GM23338 (cell line): ENCODE data around the gene SLC25A26. TPM values are rescaled to one million over a fixed set of nuclear protein-coding genes. Genes with fewer than 3 reads are reported as not detected.

Experiments
- ATAC-seq: fragments of 200-7000 bp; cut with Tn5 transposase; 3 replicates; pipeline ENCODE4 v1.9.1; 2020
- DNase-seq: peaks from one replicate; pipeline ENCODE4 v3.0.0-alpha.2; 2015; ENCODE audit warnings: low spot score
- H2AFZ ChIP-seq: fragments of 200-600 bp; sonication (generic); 2 replicates; pipeline ENCODE4 v1.8.0; 2016; ENCODE audit warnings: antibody characterized with exemption, mild to moderate bottlenecking, moderate library complexity
- H3F3A ChIP-seq: fragments of 200-600 bp; sonication (generic); replicated peaks from 2 replicates; pipeline ENCODE4 v1.8.0; 2017; ENCODE audit warnings: antibody characterized with exemption, mixed run types, low read depth
- H3K27ac ChIP-seq: fragments of 200-600 bp; sonication (generic); 2 replicates; pipeline ENCODE4 v1.6.1; 2016; ENCODE audit warnings: low read depth
- H3K27me3 ChIP-seq: fragments of 200-600 bp; sonication (generic); 2 replicates; pipeline ENCODE4 v1.8.0; 2016; ENCODE audit warnings: mild to moderate bottlenecking, mixed run types, moderate library complexity; ENCODE audit not compliant: insufficient read depth
- H3K36me3 ChIP-seq: fragments of 200-600 bp; sonication (generic); 2 replicates; pipeline ENCODE4 v1.8.0; 2016; ENCODE audit warnings: mild to moderate bottlenecking; ENCODE audit not compliant: insufficient read depth
- H3K4me1 ChIP-seq: fragments of 200-600 bp; sonication (generic); 2 replicates; pipeline ENCODE4 v1.8.0; 2016; ENCODE audit warnings: mild to moderate bottlenecking, moderate library complexity; ENCODE audit not compliant: insufficient read depth
- H3K4me2 ChIP-seq: fragments of 200-600 bp; sonication (generic); 2 replicates; pipeline ENCODE4 v1.7.1; 2017; ENCODE audit warnings: mixed run types
- H3K4me3 ChIP-seq: fragments of 200-600 bp; sonication (generic); 2 replicates; pipeline ENCODE4 v1.6.1; 2016; ENCODE audit warnings: mixed run types
- H3K79me2 ChIP-seq: fragments of 200-600 bp; sonication (generic); replicated peaks from 2 replicates; pipeline ENCODE4 v1.8.0; 2017; ENCODE audit warnings: mild to moderate bottlenecking; ENCODE audit not compliant: insufficient read depth
- H3K9me2 ChIP-seq: fragments of 200-600 bp; sonication (generic); 2 replicates; pipeline ENCODE4 v1.8.0; 2017; ENCODE audit not compliant: insufficient read depth
- H4K20me1 ChIP-seq: fragments of 200-600 bp; sonication (generic); replicated peaks from 2 replicates; pipeline ENCODE4 v1.8.0; 2017; ENCODE audit warnings: mild to moderate bottlenecking; ENCODE audit not compliant: insufficient read depth
- H3K27ac Mint-ChIP-seq: 2 replicates; pipeline ENCODE4 v1.8.0; 2020; ENCODE audit warnings: inconsistent platforms, mild to moderate bottlenecking, moderate library complexity, mixed read lengths
- H3K27me3 Mint-ChIP-seq: 3 replicates; pipeline ENCODE4 v1.8.0; 2022; ENCODE audit warnings: low read depth, mild to moderate bottlenecking, moderate library complexity, mixed read lengths, inconsistent platforms; ENCODE audit not compliant: insufficient read depth, poor library complexity
- H3K36me3 Mint-ChIP-seq: 3 replicates; pipeline ENCODE4 v1.8.0; 2021; ENCODE audit warnings: low read depth, mild to moderate bottlenecking, inconsistent platforms, moderate library complexity, mixed read lengths
- H3K4me1 Mint-ChIP-seq: 3 replicates; pipeline ENCODE4 v1.8.0; 2020; ENCODE audit warnings: mild to moderate bottlenecking, inconsistent platforms, mixed read lengths
- H3K4me3 Mint-ChIP-seq: 3 replicates; pipeline ENCODE4 v1.8.0; 2021; ENCODE audit warnings: moderate library complexity, mild to moderate bottlenecking, inconsistent platforms, mixed read lengths
- H3K9me3 Mint-ChIP-seq: 3 replicates; pipeline ENCODE4 v1.8.0; 2020; ENCODE audit warnings: moderate library complexity, mild to moderate bottlenecking, inconsistent platforms, mixed read lengths
- CREB1 ChIP-seq: fragments of 250-450 bp; sonication (Bioruptor Pico); IDR thresholded peaks from 2 replicates; pipeline ENCODE4 v1.5.0; 2020; ENCODE audit warnings: low read depth, mild to moderate bottlenecking, moderate library complexity
- EZH2 ChIP-seq: fragments of 200-600 bp; sonication (generic); IDR thresholded peaks from one replicate; pipeline ENCODE4 v1.8.0; 2017; ENCODE audit warnings: antibody characterized with exemption, mild to moderate bottlenecking, low read depth; ENCODE audit not compliant: unreplicated experiment
- EZH2phosphoT487 ChIP-seq: fragments of 200-600 bp; sonication (generic); IDR thresholded peaks from one replicate; pipeline ENCODE4 v1.8.1; 2018; ENCODE audit warnings: antibody characterized with exemption; ENCODE audit not compliant: unreplicated experiment
- JUNB ChIP-seq: IDR thresholded peaks from one replicate; pipeline ENCODE4 v1.6.1; 2016; ENCODE audit warnings: antibody characterized with exemption; ENCODE audit not compliant: unreplicated experiment
- NANOG ChIP-seq: IDR thresholded peaks from 2 replicates; pipeline ENCODE4 v1.6.1; 2016; ENCODE audit warnings: antibody characterized with exemption, borderline replicate concordance
- POLR2AphosphoS5 ChIP-seq: IDR thresholded peaks from 2 replicates; pipeline ENCODE4 v1.6.1; 2016; ENCODE audit warnings: antibody characterized with exemption, low read depth
- STAT1 ChIP-seq: IDR thresholded peaks from one replicate; pipeline ENCODE4 v1.6.1; 2016; ENCODE audit warnings: antibody characterized with exemption; ENCODE audit not compliant: unreplicated experiment
- ZNF114 ChIP-seq: fragments of 250-450 bp; sonication (Bioruptor Pico); IDR thresholded peaks from 2 replicates; pipeline ENCODE4 v1.5.0; 2020; ENCODE audit warnings: mild to moderate bottlenecking, moderate library complexity
- ZNF331 ChIP-seq: fragments of 250-450 bp; sonication (Bioruptor Pico); IDR thresholded peaks from 2 replicates; pipeline ENCODE4 v1.5.0; 2020; ENCODE audit warnings: low read depth, mild to moderate bottlenecking, moderate library complexity
- polyA plus RNA-seq: library from polyadenylated mRNA; unstranded; fragments of >200 nt; fragmentation: Nextera tagmentation; extraction: Ambion mirVana; gene quantifications from 2 replicates; pipeline ENCODE4 v1.2.1, GENCODE V29; 2016
- total RNA-seq: library from RNA; depleted of rRNA; stranded (reverse); fragments of >200 nt; shearing (Covaris generic); gene quantifications from 2 replicates; pipeline ENCODE4 v1.2.3, GENCODE V29; 2014
- TF ChIP-seq, protein P1 (sequence below): IDR thresholded peaks from one replicate; pipeline ENCODE4 v1.6.1; 2018; ENCODE audit warnings: antibody characterized with exemption; ENCODE audit not compliant: unreplicated experiment
- TF ChIP-seq, protein P2 (sequence below), 2 experiments: fragments of 200-600 bp in 1 of 2; sonication (generic) in 1 of 2; conservative IDR thresholded peaks; 2 replicates each; pipeline versions ENCODE4 v1.5.1 to v1.6.1; 2016 to 2017; ENCODE audit warnings: antibody characterized with exemption in 2 of 2, low read depth in 2 of 2, mild to moderate bottlenecking in 2 of 2, moderate library complexity in 1 of 2
- TF ChIP-seq, protein P3 (sequence below): fragments of 250-450 bp; sonication (Bioruptor Pico); IDR thresholded peaks from 2 replicates; pipeline ENCODE4 v1.5.0; 2020; ENCODE audit warnings: mild to moderate bottlenecking, moderate library complexity
- TF ChIP-seq, protein P4 (sequence below): IDR thresholded peaks from 2 replicates; pipeline ENCODE4 v1.6.1; 2016; ENCODE audit warnings: antibody characterized with exemption

The SLC25A26 gene
- total and polyA plus RNA-seq, 2 experiments from 2014 or later, result 24.8 to 40.2 TPM

DNA sequence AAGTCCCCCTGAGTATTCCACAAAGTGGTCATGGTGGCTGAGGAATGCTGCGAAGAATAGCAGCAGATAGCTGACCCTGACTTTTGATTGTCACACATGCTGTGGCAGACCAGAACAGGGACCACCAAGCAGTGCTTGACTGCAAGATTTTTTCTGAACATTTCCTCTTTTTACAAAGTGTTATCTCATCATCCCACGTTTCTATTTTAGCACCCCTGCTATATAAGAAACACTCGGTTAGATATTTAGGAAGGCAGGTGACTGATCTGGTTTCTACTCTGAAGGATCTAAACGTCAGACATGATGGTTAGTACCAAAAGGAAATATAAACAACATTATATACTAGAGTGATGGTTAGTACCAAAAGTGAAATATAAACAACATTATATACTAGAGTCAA lies 9.1 kb downstream of the SLC25A26 start:
- Histone ChIP-seq H4K20me1 (peaks cover 5% of the 10 kb centered on the region; the same call in 1 of the 2 replicates), H3F3A (no peaks in the 10 kb centered on the region), H3K4me1 (no peaks in the 10 kb centered on the region), H3K9me2 (no peaks in the 10 kb centered on the region), H2AFZ (no peak overlapping the region), H3K27me3 (no peaks in the 10 kb centered on the region), H3K4me3 (no peak overlapping the region), H3K36me3 (no peaks in the 10 kb centered on the region), H3K27ac (no peak overlapping the region), H3K79me2 (peaks cover 61% of the 10 kb centered on the region), H3K4me2 (no peak overlapping the region)
- Mint-ChIP-seq H3K27me3 (peaks cover 2% of the 10 kb centered on the region), H3K4me1 (peaks cover 3% of the 10 kb centered on the region; the same call in 2 of the 3 replicates), H3K4me3 (no peak overlapping the region), H3K36me3 (peaks cover 3% of the 10 kb centered on the region; the same call in 1 of the 3 replicates), H3K27ac (no peak overlapping the region), H3K9me3 (no peaks in the 10 kb centered on the region)
- no peak for TF ChIP-seq ZNF114
- no peak for TF ChIP-seq POLR2AphosphoS5
- TF ChIP-seq, protein P1, sequence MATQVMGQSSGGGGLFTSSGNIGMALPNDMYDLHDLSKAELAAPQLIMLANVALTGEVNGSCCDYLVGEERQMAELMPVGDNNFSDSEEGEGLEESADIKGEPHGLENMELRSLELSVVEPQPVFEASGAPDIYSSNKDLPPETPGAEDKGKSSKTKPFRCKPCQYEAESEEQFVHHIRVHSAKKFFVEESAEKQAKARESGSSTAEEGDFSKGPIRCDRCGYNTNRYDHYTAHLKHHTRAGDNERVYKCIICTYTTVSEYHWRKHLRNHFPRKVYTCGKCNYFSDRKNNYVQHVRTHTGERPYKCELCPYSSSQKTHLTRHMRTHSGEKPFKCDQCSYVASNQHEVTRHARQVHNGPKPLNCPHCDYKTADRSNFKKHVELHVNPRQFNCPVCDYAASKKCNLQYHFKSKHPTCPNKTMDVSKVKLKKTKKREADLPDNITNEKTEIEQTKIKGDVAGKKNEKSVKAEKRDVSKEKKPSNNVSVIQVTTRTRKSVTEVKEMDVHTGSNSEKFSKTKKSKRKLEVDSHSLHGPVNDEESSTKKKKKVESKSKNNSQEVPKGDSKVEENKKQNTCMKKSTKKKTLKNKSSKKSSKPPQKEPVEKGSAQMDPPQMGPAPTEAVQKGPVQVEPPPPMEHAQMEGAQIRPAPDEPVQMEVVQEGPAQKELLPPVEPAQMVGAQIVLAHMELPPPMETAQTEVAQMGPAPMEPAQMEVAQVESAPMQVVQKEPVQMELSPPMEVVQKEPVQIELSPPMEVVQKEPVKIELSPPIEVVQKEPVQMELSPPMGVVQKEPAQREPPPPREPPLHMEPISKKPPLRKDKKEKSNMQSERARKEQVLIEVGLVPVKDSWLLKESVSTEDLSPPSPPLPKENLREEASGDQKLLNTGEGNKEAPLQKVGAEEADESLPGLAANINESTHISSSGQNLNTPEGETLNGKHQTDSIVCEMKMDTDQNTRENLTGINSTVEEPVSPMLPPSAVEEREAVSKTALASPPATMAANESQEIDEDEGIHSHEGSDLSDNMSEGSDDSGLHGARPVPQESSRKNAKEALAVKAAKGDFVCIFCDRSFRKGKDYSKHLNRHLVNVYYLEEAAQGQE, result no peak
- no peak for TF ChIP-seq CREB1 (CRISPR knock-in tag)
- no peak for TF ChIP-seq NANOG
- TF ChIP-seq, protein P2, sequence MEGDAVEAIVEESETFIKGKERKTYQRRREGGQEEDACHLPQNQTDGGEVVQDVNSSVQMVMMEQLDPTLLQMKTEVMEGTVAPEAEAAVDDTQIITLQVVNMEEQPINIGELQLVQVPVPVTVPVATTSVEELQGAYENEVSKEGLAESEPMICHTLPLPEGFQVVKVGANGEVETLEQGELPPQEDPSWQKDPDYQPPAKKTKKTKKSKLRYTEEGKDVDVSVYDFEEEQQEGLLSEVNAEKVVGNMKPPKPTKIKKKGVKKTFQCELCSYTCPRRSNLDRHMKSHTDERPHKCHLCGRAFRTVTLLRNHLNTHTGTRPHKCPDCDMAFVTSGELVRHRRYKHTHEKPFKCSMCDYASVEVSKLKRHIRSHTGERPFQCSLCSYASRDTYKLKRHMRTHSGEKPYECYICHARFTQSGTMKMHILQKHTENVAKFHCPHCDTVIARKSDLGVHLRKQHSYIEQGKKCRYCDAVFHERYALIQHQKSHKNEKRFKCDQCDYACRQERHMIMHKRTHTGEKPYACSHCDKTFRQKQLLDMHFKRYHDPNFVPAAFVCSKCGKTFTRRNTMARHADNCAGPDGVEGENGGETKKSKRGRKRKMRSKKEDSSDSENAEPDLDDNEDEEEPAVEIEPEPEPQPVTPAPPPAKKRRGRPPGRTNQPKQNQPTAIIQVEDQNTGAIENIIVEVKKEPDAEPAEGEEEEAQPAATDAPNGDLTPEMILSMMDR (conservative IDR thresholded peaks at IDR 0.05; ENCODE audit: low read depth in 2 of 2), result no peak
- no peak for TF ChIP-seq JUNB
- TF ChIP-seq STAT1, result no peak
- TF ChIP-seq, protein P3, sequence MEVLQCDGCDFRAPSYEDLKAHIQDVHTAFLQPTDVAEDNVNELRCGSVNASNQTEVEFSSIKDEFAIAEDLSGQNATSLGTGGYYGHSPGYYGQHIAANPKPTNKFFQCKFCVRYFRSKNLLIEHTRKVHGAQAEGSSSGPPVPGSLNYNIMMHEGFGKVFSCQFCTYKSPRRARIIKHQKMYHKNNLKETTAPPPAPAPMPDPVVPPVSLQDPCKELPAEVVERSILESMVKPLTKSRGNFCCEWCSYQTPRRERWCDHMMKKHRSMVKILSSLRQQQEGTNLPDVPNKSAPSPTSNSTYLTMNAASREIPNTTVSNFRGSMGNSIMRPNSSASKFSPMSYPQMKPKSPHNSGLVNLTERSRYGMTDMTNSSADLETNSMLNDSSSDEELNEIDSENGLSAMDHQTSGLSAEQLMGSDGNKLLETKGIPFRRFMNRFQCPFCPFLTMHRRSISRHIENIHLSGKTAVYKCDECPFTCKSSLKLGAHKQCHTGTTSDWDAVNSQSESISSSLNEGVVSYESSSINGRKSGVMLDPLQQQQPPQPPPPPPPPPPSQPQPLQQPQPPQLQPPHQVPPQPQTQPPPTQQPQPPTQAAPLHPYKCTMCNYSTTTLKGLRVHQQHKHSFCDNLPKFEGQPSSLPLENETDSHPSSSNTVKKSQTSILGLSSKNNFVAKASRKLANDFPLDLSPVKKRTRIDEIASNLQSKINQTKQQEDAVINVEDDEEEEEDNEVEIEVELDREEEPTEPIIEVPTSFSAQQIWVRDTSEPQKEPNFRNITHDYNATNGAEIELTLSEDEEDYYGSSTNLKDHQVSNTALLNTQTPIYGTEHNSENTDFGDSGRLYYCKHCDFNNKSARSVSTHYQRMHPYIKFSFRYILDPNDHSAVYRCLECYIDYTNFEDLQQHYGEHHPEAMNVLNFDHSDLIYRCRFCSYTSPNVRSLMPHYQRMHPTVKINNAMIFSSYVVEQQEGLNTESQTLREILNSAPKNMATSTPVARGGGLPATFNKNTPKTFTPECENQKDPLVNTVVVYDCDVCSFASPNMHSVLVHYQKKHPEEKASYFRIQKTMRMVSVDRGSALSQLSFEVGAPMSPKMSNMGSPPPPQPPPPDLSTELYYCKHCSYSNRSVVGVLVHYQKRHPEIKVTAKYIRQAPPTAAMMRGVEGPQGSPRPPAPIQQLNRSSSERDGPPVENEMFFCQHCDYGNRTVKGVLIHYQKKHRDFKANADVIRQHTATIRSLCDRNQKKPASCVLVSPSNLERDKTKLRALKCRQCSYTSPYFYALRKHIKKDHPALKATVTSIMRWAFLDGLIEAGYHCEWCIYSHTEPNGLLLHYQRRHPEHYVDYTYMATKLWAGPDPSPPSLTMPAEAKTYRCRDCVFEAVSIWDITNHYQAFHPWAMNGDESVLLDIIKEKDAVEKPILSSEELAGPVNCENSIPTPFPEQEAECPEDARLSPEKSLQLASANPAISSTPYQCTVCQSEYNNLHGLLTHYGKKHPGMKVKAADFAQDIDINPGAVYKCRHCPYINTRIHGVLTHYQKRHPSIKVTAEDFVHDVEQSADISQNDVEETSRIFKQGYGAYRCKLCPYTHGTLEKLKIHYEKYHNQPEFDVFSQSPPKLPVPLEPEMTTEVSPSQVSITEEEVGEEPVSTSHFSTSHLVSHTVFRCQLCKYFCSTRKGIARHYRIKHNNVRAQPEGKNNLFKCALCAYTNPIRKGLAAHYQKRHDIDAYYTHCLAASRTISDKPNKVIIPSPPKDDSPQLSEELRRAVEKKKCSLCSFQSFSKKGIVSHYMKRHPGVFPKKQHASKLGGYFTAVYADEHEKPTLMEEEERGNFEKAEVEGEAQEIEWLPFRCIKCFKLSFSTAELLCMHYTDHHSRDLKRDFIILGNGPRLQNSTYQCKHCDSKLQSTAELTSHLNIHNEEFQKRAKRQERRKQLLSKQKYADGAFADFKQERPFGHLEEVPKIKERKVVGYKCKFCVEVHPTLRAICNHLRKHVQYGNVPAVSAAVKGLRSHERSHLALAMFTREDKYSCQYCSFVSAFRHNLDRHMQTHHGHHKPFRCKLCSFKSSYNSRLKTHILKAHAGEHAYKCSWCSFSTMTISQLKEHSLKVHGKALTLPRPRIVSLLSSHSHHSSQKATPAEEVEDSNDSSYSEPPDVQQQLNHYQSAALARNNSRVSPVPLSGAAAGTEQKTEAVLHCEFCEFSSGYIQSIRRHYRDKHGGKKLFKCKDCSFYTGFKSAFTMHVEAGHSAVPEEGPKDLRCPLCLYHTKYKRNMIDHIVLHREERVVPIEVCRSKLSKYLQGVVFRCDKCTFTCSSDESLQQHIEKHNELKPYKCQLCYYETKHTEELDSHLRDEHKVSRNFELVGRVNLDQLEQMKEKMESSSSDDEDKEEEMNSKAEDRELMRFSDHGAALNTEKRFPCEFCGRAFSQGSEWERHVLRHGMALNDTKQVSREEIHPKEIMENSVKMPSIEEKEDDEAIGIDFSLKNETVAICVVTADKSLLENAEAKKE (CRISPR knock-in tag), result no peak
- no peak for TF ChIP-seq ZNF331 (CRISPR knock-in tag)
- TF ChIP-seq, protein P4, sequence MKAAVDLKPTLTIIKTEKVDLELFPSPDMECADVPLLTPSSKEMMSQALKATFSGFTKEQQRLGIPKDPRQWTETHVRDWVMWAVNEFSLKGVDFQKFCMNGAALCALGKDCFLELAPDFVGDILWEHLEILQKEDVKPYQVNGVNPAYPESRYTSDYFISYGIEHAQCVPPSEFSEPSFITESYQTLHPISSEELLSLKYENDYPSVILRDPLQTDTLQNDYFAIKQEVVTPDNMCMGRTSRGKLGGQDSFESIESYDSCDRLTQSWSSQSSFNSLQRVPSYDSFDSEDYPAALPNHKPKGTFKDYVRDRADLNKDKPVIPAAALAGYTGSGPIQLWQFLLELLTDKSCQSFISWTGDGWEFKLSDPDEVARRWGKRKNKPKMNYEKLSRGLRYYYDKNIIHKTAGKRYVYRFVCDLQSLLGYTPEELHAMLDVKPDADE, result no peak
- TF ChIP-seq EZH2phosphoT487, result no peak
- no peak for TF ChIP-seq EZH2
- ATAC-seq (no peak), DNase-seq (no peak)
